Ishikawa (cell line): Measurements from ENCODE around the gene DAND5.

Experiments used
- CEBPB ChIP-seq: IDR thresholded peaks from 2 replicates; pipeline ENCODE4 v1.6.1; 2012
- CREB1 ChIP-seq: IDR thresholded peaks from 2 replicates; pipeline ENCODE4 v1.6.1; 2012; ENCODE audit warnings: low read depth
- EP300 ChIP-seq: IDR thresholded peaks from 2 replicates; pipeline ENCODE4 v1.6.1; 2012; ENCODE audit warnings: borderline replicate concordance
- FOXM1 ChIP-seq: IDR thresholded peaks from 2 replicates; pipeline ENCODE4 v1.6.1; 2012; ENCODE audit warnings: low read depth, borderline replicate concordance
- NFIC ChIP-seq: IDR thresholded peaks from 2 replicates; pipeline ENCODE4 v1.6.1; 2012
- RAD21 ChIP-seq: IDR thresholded peaks from 2 replicates; pipeline ENCODE4 v1.6.1; 2012; ENCODE audit warnings: low read depth
- TAF1 ChIP-seq: IDR thresholded peaks from 2 replicates; pipeline ENCODE4 v1.6.1; 2012; ENCODE audit warnings: low read depth, mild to moderate bottlenecking
- TCF12 ChIP-seq: IDR thresholded peaks from 2 replicates; pipeline ENCODE4 v1.6.1; 2012; ENCODE audit warnings: low read depth
- TF ChIP-seq, protein P1 (sequence below): IDR thresholded peaks from 2 replicates; pipeline ENCODE4 v1.6.1; 2012

DNA sequence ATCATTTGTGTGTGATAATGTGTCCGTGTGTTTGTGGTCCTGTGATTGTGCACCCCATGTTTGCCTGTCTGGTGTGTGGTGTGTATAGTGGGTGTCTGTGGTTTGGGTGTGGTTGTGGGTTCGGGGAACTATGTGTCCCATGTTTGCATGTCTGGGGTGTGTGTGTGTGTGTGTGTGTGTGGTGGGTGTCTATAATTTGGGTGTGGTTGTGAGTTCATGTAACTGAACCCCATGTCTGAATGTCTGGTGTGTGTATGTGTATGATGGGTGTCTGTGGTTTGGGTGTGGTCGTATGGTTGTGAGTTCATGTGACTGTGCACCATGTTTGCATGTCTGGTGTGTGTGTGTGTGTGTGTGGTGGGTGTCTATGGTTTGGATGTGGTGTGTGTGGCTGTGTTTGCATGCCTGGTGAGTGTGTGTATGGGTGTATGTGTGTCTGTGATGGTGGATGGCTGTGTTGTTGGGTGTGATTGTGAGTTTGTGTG is 14.8 kb downstream of the DAND5 start:
- TF ChIP-seq TCF12 (no peak), TAF1 (no peak), EP300 (no peak), RAD21 (no peak), CREB1 (no peak), FOXM1 (no peak), NFIC (no peak), CEBPB (no peak)
- TF ChIP-seq, protein P1, sequence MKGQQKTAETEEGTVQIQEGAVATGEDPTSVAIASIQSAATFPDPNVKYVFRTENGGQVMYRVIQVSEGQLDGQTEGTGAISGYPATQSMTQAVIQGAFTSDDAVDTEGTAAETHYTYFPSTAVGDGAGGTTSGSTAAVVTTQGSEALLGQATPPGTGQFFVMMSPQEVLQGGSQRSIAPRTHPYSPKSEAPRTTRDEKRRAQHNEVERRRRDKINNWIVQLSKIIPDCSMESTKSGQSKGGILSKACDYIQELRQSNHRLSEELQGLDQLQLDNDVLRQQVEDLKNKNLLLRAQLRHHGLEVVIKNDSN, result no peak
